T-helper 1 cell treated with Interleukin-12 subunit alpha and Interleukin-12 subunit beta and Interleukin-4 antibody, amounts not matched to agents 30 μg/mL and 1 μg/mL, for 36 hours (primary cell): Measurements from ENCODE around the gene CABCOCO1.

Experiments used
- H3K27ac Mint-ChIP-seq: one replicate; pipeline ENCODE4 v1.8.0; 2021; ENCODE audit warnings: mild to moderate bottlenecking, mixed read lengths
- H3K27me3 Mint-ChIP-seq: one replicate; pipeline ENCODE4 v1.8.0; 2021; ENCODE audit warnings: low read depth, mixed read lengths
- H3K36me3 Mint-ChIP-seq: one replicate; pipeline ENCODE4 v1.8.0; 2021; ENCODE audit warnings: low read depth, mixed read lengths
- H3K4me1 Mint-ChIP-seq: one replicate; pipeline ENCODE4 v1.8.0; 2021; ENCODE audit warnings: low read depth, mixed read lengths
- H3K4me3 Mint-ChIP-seq: one replicate; pipeline ENCODE4 v1.8.0; 2021; ENCODE audit warnings: mild to moderate bottlenecking, moderate library complexity, mixed read lengths
- H3K9me3 Mint-ChIP-seq: one replicate; pipeline ENCODE4 v1.8.0; 2021; ENCODE audit warnings: mixed read lengths

Gene CABCOCO1

DNA sequence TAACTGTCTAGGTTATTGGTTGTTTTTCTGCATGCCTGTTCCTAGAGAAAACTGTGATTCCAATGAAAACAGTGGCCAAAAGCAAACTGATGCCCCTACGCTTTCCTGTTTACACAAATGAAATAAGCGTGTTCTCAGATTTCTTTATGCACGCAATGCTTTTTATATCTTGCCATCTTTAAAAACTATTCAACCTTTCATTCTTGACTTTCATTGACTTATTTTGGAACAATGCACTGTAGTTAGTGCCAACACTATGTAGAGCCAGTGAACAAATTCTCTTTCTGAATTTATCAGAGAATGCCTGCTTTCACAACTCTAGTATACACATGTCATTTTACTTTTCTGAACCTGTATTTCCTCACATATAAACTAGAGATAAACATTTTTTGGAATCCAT lies 86.6 kb downstream of the CABCOCO1 start:
- no peak overlapping the region for H3K4me3 Mint-ChIP-seq
- no peak overlapping the region for H3K27ac Mint-ChIP-seq
- H3K36me3 Mint-ChIP-seq, result peaks cover 2% of the 10 kb centered on the region
- peaks cover 5% of the 10 kb centered on the region for H3K9me3 Mint-ChIP-seq
- peaks cover 3% of the 10 kb centered on the region for H3K27me3 Mint-ChIP-seq
- peaks cover 25% of the 10 kb centered on the region for H3K4me1 Mint-ChIP-seq

GRCh38 chr10:61750943-61751471 lies 88.3 kb downstream of the CABCOCO1 start:
- no peaks in the 10 kb centered on the region for H3K9me3 Mint-ChIP-seq
- peak overlapping the region; percentile 54 for H3K4me3 Mint-ChIP-seq
- peaks cover 2% of the 10 kb centered on the region for H3K36me3 Mint-ChIP-seq
- H3K27me3 Mint-ChIP-seq, result no peaks in the 10 kb centered on the region
- peak overlapping the region; percentile 72 for H3K27ac Mint-ChIP-seq
- peaks cover 25% of the 10 kb centered on the region for H3K4me1 Mint-ChIP-seq

- H3K4me1 Mint-ChIP-seq, result peaks cover 25% of the 10 kb centered on the region
- no peak overlapping the region for H3K4me3 Mint-ChIP-seq
- H3K9me3 Mint-ChIP-seq, result no peaks in the 10 kb centered on the region
- no peaks in the 10 kb centered on the region for H3K27me3 Mint-ChIP-seq
- H3K36me3 Mint-ChIP-seq, result peaks cover 2% of the 10 kb centered on the region
- peak overlapping the region; percentile 5 for H3K27ac Mint-ChIP-seq
Measured at GRCh38 chr10:61751599-61751998, 88.9 kb downstream of the CABCOCO1 start.

DNA sequence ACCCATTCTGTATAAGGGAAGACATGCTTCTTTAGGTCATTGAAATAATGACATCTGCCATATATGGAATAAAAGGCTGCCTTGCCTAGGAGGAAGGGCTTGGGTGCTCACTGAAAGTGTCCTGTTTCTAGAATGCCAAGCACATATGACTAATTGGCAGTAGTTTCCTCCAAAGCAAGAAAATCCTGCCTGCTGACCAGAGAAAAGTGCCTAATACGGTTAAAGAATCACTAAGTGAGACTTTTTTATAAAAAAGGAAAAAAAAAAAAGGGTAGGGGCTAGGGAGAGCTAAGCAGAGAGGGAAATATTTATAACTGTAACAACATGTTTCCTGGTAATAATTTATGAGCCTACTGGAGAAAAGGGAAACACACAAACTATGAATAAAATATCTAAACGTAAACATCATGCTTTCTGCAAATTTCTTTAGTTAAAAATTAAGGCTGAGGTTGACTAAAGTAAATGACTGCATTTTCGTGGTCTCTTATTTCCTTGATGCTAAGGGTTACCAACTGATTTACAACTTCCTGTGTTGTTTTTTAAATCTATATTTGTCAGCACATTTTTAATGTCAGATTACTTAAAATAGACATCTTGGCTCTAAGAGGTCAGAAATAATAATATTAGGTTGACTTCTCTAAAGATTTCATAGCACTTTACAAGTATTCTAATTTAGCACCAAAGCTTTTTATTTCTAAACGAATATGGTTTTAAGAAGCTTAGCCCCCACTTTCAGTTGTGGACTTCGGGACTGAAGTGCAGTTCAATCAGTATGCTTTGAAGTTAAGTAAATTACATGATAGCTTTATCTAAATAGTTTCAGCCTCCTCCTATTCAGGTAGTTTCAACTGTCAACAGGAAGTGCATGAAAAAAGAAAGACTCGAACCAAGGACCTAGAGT lies 89.6 kb downstream of the CABCOCO1 start:
- H3K4me1 Mint-ChIP-seq, result peaks cover 25% of the 10 kb centered on the region
- H3K9me3 Mint-ChIP-seq, result no peaks in the 10 kb centered on the region
- peaks cover 2% of the 10 kb centered on the region for H3K36me3 Mint-ChIP-seq
- peak overlapping the region; percentile 15 for H3K4me3 Mint-ChIP-seq
- peak overlapping the region; percentile 55 for H3K27ac Mint-ChIP-seq
- H3K27me3 Mint-ChIP-seq, result no peaks in the 10 kb centered on the region

DNA sequence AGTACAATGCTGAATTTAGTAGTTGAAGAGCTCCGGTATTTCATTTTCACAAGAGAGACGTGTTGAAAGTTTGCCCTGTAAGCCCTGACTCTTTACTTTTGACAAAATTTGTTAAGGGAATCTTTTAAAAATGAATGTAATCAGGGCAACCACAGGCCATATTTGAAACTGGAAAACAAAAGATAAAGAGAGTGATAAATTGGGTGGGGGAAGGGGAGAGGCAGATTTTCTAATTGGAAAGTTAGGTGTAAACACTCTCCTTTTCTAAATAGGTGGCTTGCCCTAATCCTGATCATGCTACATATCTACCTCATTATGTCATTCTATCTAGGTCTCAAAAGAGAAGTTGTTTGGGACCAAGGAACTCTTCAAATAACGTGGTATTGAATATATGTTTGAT lies 90.7 kb downstream of the CABCOCO1 start:
- Mint-ChIP-seq H3K4me1 (peaks cover 25% of the 10 kb centered on the region), H3K4me3 (no peak overlapping the region), H3K9me3 (no peaks in the 10 kb centered on the region), H3K27ac (no peak overlapping the region), H3K36me3 (peaks cover 2% of the 10 kb centered on the region), H3K27me3 (no peaks in the 10 kb centered on the region)

DNA sequence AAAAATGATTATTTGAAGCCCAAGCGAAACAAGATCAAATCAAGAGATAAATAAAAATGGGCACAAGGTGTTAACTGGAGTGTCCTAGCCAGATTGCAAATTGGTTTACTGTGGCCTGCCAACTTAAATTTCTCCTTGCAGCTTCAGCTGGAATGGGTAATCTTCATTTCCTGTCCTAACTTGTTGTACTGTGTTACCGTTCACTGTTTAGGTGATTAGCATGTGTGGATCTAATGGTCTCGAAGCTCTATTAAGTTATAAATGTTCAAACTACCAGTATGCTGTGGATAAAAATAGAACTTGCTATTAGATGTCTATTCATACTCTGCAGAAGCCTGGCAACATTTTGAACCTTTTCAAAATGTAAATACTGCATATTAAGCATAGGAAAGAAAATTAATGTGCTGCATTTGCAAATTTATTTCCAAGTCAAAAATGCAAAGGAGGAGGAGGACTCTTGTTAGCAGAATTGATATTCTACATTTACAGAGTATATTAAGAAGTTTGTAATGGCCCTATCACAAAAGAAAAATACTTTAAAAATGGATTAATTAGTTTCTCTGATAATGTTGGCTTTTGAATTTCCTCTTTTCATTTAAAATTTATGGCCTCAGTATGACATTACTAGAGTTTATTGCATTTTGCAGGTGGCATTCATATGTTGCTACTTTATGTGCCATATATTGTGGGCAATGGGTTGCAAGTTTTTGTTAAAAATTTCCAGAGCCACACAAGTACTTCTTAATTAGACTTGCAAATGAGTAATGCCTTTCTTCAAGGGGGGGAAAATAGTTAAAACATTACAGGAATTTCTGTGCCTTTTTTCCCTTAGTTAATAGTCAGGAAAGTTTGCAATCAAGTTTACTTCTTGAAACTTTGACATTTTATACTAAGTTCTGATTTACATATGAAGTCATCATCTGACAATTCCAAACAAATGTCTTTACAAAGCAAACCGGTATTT lies 92.1 kb downstream of the CABCOCO1 start:
- Mint-ChIP-seq H3K9me3 (no peaks in the 10 kb centered on the region), H3K27me3 (no peaks in the 10 kb centered on the region), H3K27ac (no peak overlapping the region), H3K4me3 (no peak overlapping the region), H3K36me3 (peaks cover 2% of the 10 kb centered on the region), H3K4me1 (peaks cover 25% of the 10 kb centered on the region)

GRCh38 chr10:61757001-61757400 lies 94.3 kb downstream of the CABCOCO1 start:
- H3K4me1 Mint-ChIP-seq, result peaks cover 12% of the 10 kb centered on the region
- H3K27me3 Mint-ChIP-seq, result no peaks in the 10 kb centered on the region
- H3K36me3 Mint-ChIP-seq, result peaks cover 2% of the 10 kb centered on the region
- H3K9me3 Mint-ChIP-seq, result no peaks in the 10 kb centered on the region
- no peak overlapping the region for H3K27ac Mint-ChIP-seq
- H3K4me3 Mint-ChIP-seq, result no peak overlapping the region

- H3K27me3 Mint-ChIP-seq, result no peaks in the 10 kb centered on the region
- no peak overlapping the region for H3K4me3 Mint-ChIP-seq
- H3K36me3 Mint-ChIP-seq, result peaks cover 2% of the 10 kb centered on the region
- peaks cover 7% of the 10 kb centered on the region for H3K4me1 Mint-ChIP-seq
- H3K9me3 Mint-ChIP-seq, result no peaks in the 10 kb centered on the region
- H3K27ac Mint-ChIP-seq, result no peak overlapping the region
Measured at GRCh38 chr10:61757525-61758397, 95.0 kb downstream of the CABCOCO1 start.

DNA sequence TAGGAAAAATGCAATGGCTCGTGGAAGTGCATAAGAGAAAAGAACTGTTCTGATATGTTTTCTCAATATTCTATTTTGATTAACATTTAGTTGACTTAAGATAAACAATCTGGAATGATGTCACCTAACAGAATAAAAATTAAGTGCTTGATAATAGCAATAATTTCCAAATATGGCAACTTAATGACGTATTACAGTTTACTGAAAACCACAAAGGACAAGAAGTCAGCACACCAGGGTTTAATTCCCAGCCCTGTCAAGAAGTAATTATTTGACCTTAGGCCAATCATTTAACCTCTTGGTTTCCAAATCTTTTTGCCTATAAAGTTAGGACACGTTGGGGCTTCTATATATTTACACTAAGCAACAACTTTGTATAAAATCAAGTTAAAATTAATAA lies 95.7 kb downstream of the CABCOCO1 start:
- Mint-ChIP-seq H3K4me3 (no peak overlapping the region), H3K27ac (no peak overlapping the region), H3K4me1 (peaks cover 4% of the 10 kb centered on the region), H3K9me3 (no peaks in the 10 kb centered on the region), H3K27me3 (no peaks in the 10 kb centered on the region), H3K36me3 (no peaks in the 10 kb centered on the region)

DNA sequence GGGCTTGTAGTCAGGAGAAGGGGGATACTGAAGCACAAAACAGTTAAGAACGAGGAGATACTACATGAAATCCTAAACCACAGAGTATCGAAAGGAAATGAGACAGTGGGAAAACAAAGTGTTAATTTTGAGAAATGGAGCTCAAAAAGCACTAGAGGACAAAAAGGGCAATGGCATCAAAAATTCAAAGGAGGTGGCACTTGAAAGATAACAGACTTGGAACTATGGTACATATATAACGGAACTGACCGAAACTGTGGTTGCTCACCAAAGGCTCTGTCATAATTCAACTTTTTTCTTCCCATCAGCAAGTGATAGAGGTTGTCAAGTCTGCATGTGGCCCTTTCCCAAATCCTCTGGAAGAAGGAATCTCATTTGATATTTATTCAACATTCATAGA lies 97.0 kb downstream of the CABCOCO1 start:
- Mint-ChIP-seq H3K9me3 (no peaks in the 10 kb centered on the region), H3K27me3 (no peaks in the 10 kb centered on the region), H3K27ac (no peak overlapping the region), H3K36me3 (no peaks in the 10 kb centered on the region), H3K4me3 (no peak overlapping the region), H3K4me1 (peaks cover 2% of the 10 kb centered on the region)

DNA sequence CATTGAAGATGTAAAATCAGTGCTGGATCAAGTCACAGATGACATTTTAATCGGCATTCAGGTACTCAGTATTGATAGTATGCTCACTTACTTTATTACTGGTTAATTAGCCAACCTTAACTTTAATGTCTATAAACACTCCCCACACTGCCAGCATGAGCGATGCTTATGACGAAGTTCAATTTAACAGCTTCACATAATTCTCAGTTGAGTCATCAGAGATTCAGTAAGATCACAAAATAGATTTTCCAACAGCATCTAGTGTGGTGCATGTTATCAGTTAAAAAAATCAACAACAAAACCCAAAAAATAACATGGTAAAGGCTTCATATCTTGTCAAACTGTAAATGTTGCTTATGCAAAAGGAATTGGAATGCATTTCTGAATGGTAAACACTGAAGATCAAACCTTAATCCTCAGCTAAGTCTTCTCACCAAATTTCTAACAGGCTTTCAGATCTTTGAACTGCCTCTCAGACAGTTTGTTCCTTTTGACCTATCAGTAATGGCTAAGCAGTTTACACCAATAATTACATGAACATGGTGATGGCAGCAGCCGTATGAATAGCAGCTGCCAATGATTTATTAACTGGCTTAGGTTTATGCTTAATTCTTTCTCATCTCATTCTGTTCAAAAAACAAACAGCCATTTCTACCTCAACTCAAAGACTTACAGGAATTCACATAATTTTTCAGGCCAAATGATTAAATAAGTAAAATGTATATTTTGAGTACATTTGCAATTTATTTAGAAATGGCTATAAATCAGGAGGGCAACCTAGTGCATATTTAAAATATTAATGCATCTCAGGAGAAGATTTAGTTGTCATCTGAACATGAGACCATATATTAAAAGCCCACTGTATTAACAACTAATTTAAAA lies 98.5 kb downstream of the CABCOCO1 start:
- no peak overlapping the region for H3K27ac Mint-ChIP-seq
- H3K4me1 Mint-ChIP-seq, result peaks cover 11% of the 10 kb centered on the region
- no peaks in the 10 kb centered on the region for H3K36me3 Mint-ChIP-seq
- H3K9me3 Mint-ChIP-seq, result no peaks in the 10 kb centered on the region
- H3K4me3 Mint-ChIP-seq, result no peak overlapping the region
- no peaks in the 10 kb centered on the region for H3K27me3 Mint-ChIP-seq

DNA sequence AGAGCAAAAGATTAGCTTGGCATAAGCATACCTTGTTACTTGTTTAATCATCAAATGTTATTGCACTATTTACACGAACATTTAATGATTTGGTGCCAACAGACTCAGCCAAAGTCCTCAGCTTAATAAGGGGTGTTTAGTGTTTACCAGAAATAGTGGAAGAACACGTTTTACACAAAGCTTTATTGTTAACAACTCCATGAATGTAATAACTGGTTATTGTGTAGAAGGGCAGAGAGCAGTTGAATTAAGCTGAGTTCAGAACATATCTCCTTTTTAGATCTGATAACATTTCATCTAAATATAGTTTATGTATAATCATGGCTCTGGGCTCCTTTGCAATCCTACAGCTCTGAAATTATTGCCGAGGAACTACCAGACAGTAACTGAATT lies 99.1 kb downstream of the CABCOCO1 start:
- no peaks in the 10 kb centered on the region for H3K9me3 Mint-ChIP-seq
- H3K4me3 Mint-ChIP-seq, result no peak overlapping the region
- H3K4me1 Mint-ChIP-seq, result peaks cover 11% of the 10 kb centered on the region
- no peaks in the 10 kb centered on the region for H3K36me3 Mint-ChIP-seq
- no peaks in the 10 kb centered on the region for H3K27me3 Mint-ChIP-seq
- H3K27ac Mint-ChIP-seq, result no peak overlapping the region

- Mint-ChIP-seq H3K27me3 (no peaks in the 10 kb centered on the region), H3K27ac (no peak overlapping the region), H3K4me3 (no peak overlapping the region), H3K4me1 (peaks cover 14% of the 10 kb centered on the region), H3K36me3 (no peaks in the 10 kb centered on the region), H3K9me3 (no peaks in the 10 kb centered on the region)
Measured at GRCh38 chr10:61763778-61764177, 101.0 kb downstream of the CABCOCO1 start.
